HEK293 (cell line): ENCODE results near the gene BEND4.

Source experiments
- ZNF274 ChIP-seq, 2 experiments: fragments of 200-500 bp in 1 of 2; fragments of 450-650 bp in 1 of 2; sonication (Bioruptor generic) in 1 of 2; formaldehyde crosslinking in 1 of 2; IDR thresholded peaks; 2 replicates each; pipeline versions ENCODE4 v1.5.1 to v1.6.1; 2014 to 2016; ENCODE audit warnings: borderline replicate concordance in 1 of 2, inconsistent platforms in 1 of 2, low read length in 1 of 2, missing biosample characterization in 1 of 2, missing genetic modification characterization in 1 of 2
- TF ChIP-seq, protein P1 (sequence below): fragments of 450-650 bp; formaldehyde crosslinking; IDR thresholded peaks from 2 replicates; pipeline ENCODE4 v1.5.1; 2016; ENCODE audit warnings: missing biosample characterization, missing genetic modification characterization

GRCh38 chr4:42167709-42168108 is 15.3 kb upstream of the BEND4 start:
- TF ChIP-seq, protein P1, sequence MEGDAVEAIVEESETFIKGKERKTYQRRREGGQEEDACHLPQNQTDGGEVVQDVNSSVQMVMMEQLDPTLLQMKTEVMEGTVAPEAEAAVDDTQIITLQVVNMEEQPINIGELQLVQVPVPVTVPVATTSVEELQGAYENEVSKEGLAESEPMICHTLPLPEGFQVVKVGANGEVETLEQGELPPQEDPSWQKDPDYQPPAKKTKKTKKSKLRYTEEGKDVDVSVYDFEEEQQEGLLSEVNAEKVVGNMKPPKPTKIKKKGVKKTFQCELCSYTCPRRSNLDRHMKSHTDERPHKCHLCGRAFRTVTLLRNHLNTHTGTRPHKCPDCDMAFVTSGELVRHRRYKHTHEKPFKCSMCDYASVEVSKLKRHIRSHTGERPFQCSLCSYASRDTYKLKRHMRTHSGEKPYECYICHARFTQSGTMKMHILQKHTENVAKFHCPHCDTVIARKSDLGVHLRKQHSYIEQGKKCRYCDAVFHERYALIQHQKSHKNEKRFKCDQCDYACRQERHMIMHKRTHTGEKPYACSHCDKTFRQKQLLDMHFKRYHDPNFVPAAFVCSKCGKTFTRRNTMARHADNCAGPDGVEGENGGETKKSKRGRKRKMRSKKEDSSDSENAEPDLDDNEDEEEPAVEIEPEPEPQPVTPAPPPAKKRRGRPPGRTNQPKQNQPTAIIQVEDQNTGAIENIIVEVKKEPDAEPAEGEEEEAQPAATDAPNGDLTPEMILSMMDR = no peak
- no peak for TF ChIP-seq ZNF274 (IDR thresholded peaks at IDR 0.05; ENCODE audit: low read length)
- no peak for TF ChIP-seq ZNF274 (tag by site-specific recombination; IDR thresholded peaks at IDR 0.05; ENCODE audit: borderline replicate concordance)
